Peyer's patch (tissue), 4 donors: ENCODE data around the gene PLXNA4. TPM values are rescaled to one million over a fixed set of nuclear protein-coding genes. Genes with fewer than 3 reads are reported as not detected.

Source experiments
- DNase-seq, 3 donors: peaks; one replicate each; pipeline ENCODE4 v3.0.0-alpha.2; 2017 to 2019
- H3K27ac ChIP-seq, 4 donors: fragments of 200-600 bp; sonication (generic); one replicate each; pipeline ENCODE4 v1.5.1; 2016 to 2019
- H3K27me3 ChIP-seq, 2 donors: fragments of 200-600 bp; sonication (generic); one replicate each; pipeline ENCODE4 v1.5.1; 2019
- H3K36me3 ChIP-seq, 3 donors: fragments of 200-600 bp; sonication (generic); one replicate each; pipeline ENCODE4 v1.5.1; 2016 to 2019
- H3K4me1 ChIP-seq, 4 donors: fragments of 200-600 bp; sonication (generic); one replicate each; pipeline ENCODE4 v1.5.1; 2016 to 2019
- H3K4me3 ChIP-seq, 4 donors: fragments of 200-600 bp; sonication (generic); 1 replicate in 3 of 4; 2 replicates in 1 of 4; pipeline ENCODE4 v1.5.1; 2016 to 2019; ENCODE audit warnings: mild to moderate bottlenecking in 1 of 4
- H3K9me3 ChIP-seq, 4 donors: fragments of 200-600 bp; sonication (generic); one replicate each; pipeline ENCODE4 v1.5.1; 2016 to 2019; ENCODE audit warnings: mild to moderate bottlenecking in 1 of 4
- POLR2A ChIP-seq, 2 donors: fragments of 450-650 bp; IDR thresholded peaks; one replicate each; pipeline ENCODE4 v1.5.1; 2017; ENCODE audit warnings: antibody characterized with exemption in 2 of 2, mild to moderate bottlenecking in 2 of 2, moderate library complexity in 2 of 2
- total RNA-seq, 4 donors: library from RNA; depleted of rRNA; stranded (reverse); fragments of >200 nt; gene quantifications; one replicate each; pipeline ENCODE4 v1.1.0, GENCODE V29; 2016
- TF ChIP-seq, protein P1 (sequence below), 6 experiments: fragments of 450-650 bp in 4 of 6; fragments of 200-600 bp in 2 of 6; sonication (generic) in 1 of 6; IDR thresholded peaks; one replicate each; pipeline ENCODE4 v1.5.1; 2017 to 2019; ENCODE audit warnings: antibody characterized with exemption in 6 of 6, mild to moderate bottlenecking in 3 of 6, moderate library complexity in 1 of 6

Gene PLXNA4
- total RNA-seq, 4 donors from 2014 or later: 1.4 to 3.8 (median 3.0) TPM

DNA sequence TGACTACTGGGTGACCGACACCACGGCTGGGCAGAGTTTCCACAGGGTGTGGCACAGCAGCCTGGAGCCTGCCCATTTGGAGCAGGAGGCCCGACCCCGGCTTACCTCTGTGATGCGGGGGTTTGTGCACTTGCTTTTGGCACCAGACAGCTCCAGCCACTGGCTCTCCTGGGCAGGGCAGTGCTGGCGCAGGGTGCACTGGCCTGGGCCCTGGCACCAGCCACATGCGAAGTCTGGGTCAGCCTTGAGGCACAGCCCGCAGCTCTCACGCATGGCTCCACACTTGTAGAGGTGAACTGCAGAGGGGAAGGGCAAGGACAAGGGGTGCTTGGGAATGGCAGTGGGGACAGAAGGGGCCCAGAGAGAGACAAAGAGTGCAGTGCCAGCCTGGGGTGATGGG is 373.7 kb downstream of the PLXNA4 start:
- no peak for TF ChIP-seq POLR2A (IDR thresholded peaks at IDR 0.05)
- TF ChIP-seq, protein P1, sequence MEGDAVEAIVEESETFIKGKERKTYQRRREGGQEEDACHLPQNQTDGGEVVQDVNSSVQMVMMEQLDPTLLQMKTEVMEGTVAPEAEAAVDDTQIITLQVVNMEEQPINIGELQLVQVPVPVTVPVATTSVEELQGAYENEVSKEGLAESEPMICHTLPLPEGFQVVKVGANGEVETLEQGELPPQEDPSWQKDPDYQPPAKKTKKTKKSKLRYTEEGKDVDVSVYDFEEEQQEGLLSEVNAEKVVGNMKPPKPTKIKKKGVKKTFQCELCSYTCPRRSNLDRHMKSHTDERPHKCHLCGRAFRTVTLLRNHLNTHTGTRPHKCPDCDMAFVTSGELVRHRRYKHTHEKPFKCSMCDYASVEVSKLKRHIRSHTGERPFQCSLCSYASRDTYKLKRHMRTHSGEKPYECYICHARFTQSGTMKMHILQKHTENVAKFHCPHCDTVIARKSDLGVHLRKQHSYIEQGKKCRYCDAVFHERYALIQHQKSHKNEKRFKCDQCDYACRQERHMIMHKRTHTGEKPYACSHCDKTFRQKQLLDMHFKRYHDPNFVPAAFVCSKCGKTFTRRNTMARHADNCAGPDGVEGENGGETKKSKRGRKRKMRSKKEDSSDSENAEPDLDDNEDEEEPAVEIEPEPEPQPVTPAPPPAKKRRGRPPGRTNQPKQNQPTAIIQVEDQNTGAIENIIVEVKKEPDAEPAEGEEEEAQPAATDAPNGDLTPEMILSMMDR (IDR thresholded peaks at IDR 0.05): no peak
- DNase-seq: no peak
- Histone ChIP-seq H3K27me3 (no peaks in the 10 kb centered on the region), H3K27ac (no peak overlapping the region), H3K9me3 (no peaks in the 10 kb centered on the region), H3K4me3 (no peak overlapping the region), H3K4me1 (no peaks in the 10 kb centered on the region), H3K36me3 (no peaks in the 10 kb centered on the region)

- no peak for DNase-seq
- Histone ChIP-seq H3K4me3 (no peak overlapping the region), H3K27me3 (no peaks in the 10 kb centered on the region), H3K36me3 (no peaks in the 10 kb centered on the region), H3K4me1 (no peaks in the 10 kb centered on the region), H3K27ac (no peak overlapping the region), H3K9me3 (no peaks in the 10 kb centered on the region)
- no peak for TF ChIP-seq POLR2A (IDR thresholded peaks at IDR 0.05)
- TF ChIP-seq, protein P1 (IDR thresholded peaks at IDR 0.05): no peak
Observed at GRCh38 chr7:132200141-132200540, 376.1 kb downstream of the PLXNA4 start.

DNA sequence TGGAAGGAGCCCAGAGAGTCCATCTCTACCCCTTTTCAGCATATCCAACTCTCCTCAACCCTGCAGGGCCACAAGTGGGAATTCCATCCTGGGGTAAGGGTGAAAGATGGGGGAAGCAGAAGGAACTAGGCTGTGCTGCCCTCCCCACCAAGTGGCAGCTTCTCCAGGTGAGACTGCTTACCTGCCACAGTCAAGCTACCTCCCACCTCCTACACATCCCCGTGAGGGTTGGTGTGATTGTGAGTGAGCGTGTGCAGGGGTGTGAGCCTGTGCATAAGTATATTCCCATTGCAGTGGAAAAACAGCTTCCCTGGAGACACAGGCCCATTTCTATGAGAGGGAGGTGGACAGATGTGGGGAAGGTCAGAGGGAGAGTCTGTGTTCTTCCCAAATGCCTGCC is 376.6 kb downstream of the PLXNA4 start:
- DNase-seq: no peak
- Histone ChIP-seq H3K4me3 (no peak overlapping the region), H3K9me3 (no peaks in the 10 kb centered on the region), H3K36me3 (no peaks in the 10 kb centered on the region), H3K4me1 (no peaks in the 10 kb centered on the region), H3K27ac (no peak overlapping the region), H3K27me3 (no peaks in the 10 kb centered on the region)
- TF ChIP-seq POLR2A (IDR thresholded peaks at IDR 0.05): no peak
- TF ChIP-seq, protein P1 (IDR thresholded peaks at IDR 0.05): no peak

DNA sequence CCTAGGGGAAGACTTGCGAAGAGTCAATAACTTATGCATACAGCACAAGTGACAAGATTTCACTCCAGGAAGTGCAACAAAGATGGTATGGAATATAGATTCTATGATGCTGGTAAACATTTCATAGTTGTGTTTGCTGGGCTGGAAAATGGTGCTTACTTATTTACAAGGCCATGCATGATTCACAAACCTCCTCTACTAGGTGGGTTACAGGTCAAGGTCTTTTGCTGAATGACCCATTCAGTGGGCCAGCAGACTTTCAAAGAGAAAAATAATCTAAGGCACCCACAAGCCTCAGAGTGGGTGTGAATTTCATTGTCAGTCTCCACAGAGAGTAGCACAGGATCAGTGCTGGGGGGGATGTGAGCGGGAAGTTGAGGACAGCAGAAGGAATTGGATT is 378.5 kb downstream of the PLXNA4 start:
- Histone ChIP-seq H3K4me1 (no peaks in the 10 kb centered on the region), H3K4me3 (no peak overlapping the region), H3K36me3 (no peaks in the 10 kb centered on the region), H3K27me3 (no peaks in the 10 kb centered on the region), H3K27ac (no peak overlapping the region), H3K9me3 (no peaks in the 10 kb centered on the region)
- TF ChIP-seq, protein P1 (IDR thresholded peaks at IDR 0.05): no peak
- no peak for TF ChIP-seq POLR2A (IDR thresholded peaks at IDR 0.05)
- no peak for DNase-seq

DNA sequence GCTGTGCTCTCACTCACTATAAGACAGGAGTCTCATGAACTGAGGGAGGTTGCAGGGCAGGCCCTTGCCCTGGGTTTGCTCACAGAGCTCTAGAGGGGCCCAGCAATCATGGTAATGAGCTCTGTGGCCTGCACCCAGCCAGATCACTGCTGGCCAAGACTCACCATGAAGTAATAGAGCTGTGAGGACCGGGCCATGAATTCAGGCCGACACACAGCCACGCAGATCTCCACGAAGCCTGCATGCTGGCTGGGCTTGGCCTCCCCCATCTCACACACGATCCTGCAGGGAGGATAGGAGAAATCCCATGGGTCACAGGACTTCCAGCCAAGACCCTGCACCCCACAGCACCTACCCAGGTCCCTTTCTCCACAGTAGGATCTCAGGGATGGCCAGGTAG is 382.4 kb downstream of the PLXNA4 start:
- H3K9me3 ChIP-seq: no peaks in the 10 kb centered on the region
- H3K27me3 ChIP-seq: no peaks in the 10 kb centered on the region
- DNase-seq: no peak
- H3K27ac ChIP-seq: no peak overlapping the region
- H3K36me3 ChIP-seq: no peaks in the 10 kb centered on the region
- no peaks in the 10 kb centered on the region for H3K4me1 ChIP-seq
- TF ChIP-seq POLR2A (IDR thresholded peaks at IDR 0.05): no peak
- TF ChIP-seq, protein P1 (IDR thresholded peaks at IDR 0.05): no peak
- no peak overlapping the region for H3K4me3 ChIP-seq

- no peak for DNase-seq
- TF ChIP-seq POLR2A (IDR thresholded peaks at IDR 0.05): no peak
- TF ChIP-seq, protein P1 (IDR thresholded peaks at IDR 0.05): no peak
- Histone ChIP-seq H3K4me1 (no peaks in the 10 kb centered on the region), H3K9me3 (peaks cover 0 to 3% (median 0%) of the 10 kb centered on the region in 4 donors), H3K36me3 (no peaks in the 10 kb centered on the region), H3K27me3 (no peaks in the 10 kb centered on the region), H3K27ac (no peak overlapping the region), H3K4me3 (no peak overlapping the region)
Observed at GRCh38 chr7:132192809-132193208, 383.5 kb downstream of the PLXNA4 start.
